ENCODE data around the gene SYT11. TPM values are rescaled to one million over a fixed set of nuclear protein-coding genes. Genes with fewer than 3 reads are reported as not detected.
A peak's percentile ranks its signal among the peaks of the same experiment; 100 is the strongest.

Gene SYT11
- total RNA-seq, 1 donor from 2014 or later, result 15.4 TPM

DNA sequence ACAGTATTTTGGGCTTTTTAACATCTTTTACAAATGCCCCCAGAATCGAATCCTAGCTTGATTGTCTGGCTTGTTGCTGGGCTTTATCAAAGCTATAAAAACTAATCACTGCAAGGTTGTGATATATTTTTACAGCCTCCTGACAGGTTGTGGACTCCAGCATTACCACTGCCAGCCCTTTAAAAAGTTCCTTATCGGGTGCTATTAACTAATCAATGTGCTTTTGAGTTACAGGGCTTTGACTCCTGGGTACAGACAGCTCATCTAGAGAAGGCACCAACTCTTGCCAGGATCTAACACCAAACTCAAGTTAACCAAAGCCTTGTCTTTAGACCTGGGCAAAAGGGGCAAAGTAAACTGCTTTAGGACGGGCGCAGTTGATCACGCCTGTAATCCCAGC lies 19.0 kb upstream of the SYT11 start:
- Mint-ChIP-seq H3K36me3 (ENCODE audit: low read depth, unreplicated experiment) (peaks cover 31% of the 10 kb centered on the region), H3K27ac (ENCODE audit: unreplicated experiment) (no peak overlapping the region), H3K4me1 (ENCODE audit: unreplicated experiment) (peaks cover 11% of the 10 kb centered on the region), H3K9me3 (ENCODE audit: unreplicated experiment) (no peaks in the 10 kb centered on the region), H3K27me3 (ENCODE audit: unreplicated experiment) (peaks cover 2% of the 10 kb centered on the region), H3K4me3 (ENCODE audit: unreplicated experiment) (no peak overlapping the region)
- TF ChIP-seq, protein P1, sequence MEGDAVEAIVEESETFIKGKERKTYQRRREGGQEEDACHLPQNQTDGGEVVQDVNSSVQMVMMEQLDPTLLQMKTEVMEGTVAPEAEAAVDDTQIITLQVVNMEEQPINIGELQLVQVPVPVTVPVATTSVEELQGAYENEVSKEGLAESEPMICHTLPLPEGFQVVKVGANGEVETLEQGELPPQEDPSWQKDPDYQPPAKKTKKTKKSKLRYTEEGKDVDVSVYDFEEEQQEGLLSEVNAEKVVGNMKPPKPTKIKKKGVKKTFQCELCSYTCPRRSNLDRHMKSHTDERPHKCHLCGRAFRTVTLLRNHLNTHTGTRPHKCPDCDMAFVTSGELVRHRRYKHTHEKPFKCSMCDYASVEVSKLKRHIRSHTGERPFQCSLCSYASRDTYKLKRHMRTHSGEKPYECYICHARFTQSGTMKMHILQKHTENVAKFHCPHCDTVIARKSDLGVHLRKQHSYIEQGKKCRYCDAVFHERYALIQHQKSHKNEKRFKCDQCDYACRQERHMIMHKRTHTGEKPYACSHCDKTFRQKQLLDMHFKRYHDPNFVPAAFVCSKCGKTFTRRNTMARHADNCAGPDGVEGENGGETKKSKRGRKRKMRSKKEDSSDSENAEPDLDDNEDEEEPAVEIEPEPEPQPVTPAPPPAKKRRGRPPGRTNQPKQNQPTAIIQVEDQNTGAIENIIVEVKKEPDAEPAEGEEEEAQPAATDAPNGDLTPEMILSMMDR (IDR thresholded peaks at IDR 0.05; ENCODE audit: unreplicated experiment), result no peak
- DNase-seq (ENCODE audit: low spot score), result no peak

DNA sequence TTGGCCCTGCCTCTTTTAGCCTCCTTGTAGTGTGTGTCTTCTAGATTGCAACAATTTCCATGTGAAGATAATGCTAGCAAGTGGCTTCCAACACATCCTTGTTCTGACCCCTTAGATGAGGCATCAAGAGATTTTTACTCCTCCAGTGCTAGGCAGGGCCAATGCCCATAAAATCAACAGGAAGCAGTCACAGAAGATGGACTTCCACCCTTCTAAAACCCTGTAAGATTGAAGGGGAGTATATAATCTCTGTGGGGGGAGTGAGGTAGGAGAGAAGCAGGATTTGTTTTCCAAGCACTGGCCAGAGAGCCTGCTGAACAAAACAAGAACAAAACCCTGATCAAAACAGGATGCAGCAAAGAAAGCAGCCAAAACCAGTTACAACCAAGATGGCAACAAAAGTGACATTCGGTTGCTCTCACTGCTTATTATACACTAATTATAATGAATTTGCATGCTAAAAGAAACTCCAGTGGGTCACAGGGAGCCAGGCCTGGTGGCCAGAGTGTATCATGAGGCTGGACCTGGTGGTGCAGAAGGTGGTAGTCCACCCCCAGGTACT lies 14.4 kb upstream of the SYT11 start:
- Mint-ChIP-seq H3K4me3 (ENCODE audit: unreplicated experiment) (peak overlapping the region; percentile 73), H3K27ac (ENCODE audit: unreplicated experiment) (peak overlapping the region; percentile 90), H3K9me3 (ENCODE audit: unreplicated experiment) (no peaks in the 10 kb centered on the region), H3K36me3 (ENCODE audit: low read depth, unreplicated experiment) (peaks cover 30% of the 10 kb centered on the region), H3K4me1 (ENCODE audit: unreplicated experiment) (peaks cover 26% of the 10 kb centered on the region), H3K27me3 (ENCODE audit: unreplicated experiment) (peaks cover 2% of the 10 kb centered on the region)
- DNase-seq (ENCODE audit: low spot score), result no peak
- TF ChIP-seq, protein P1 (IDR thresholded peaks at IDR 0.05; ENCODE audit: unreplicated experiment), result no peak

DNA sequence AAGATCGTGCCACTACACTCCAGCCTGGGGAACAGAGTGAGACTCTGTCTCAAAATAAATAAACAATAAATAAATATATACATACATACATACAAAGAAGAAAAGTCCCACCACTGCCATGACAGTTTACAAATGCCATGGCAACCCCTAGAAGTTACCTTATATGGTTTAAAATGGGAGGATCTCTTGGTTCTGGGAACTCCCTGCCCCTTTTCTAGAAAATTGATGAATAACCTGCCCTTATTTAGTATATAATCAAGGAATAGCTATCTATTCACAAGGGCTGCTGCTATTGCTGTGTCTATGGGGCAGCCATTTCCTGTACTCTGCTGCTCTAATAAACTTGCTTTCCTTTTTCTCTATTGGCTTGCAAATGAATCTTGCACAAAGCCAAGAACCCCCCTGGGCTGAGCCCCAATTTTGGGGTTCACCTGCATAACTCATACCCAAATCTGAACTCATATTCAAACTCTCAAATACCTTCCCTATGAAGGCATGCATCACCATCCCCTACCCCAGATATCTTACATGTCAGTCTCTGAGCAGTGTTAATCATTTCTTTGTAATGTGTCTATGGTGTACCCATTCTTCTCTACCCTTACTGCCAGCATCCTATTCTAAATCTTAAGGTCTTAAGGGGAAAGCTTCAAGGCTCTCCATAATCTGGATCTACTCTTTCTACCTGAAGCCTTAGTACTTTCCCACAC lies 11.4 kb upstream of the SYT11 start:
- TF ChIP-seq, protein P1 (IDR thresholded peaks at IDR 0.05; ENCODE audit: unreplicated experiment), result no peak
- peaks cover 33% of the 10 kb centered on the region for H3K4me1 Mint-ChIP-seq (ENCODE audit: unreplicated experiment)
- H3K9me3 Mint-ChIP-seq (ENCODE audit: unreplicated experiment), result no peaks in the 10 kb centered on the region
- H3K4me3 Mint-ChIP-seq (ENCODE audit: unreplicated experiment), result peak overlapping the region; percentile 62
- H3K27ac Mint-ChIP-seq (ENCODE audit: unreplicated experiment), result peak overlapping the region; percentile 4
- DNase-seq (ENCODE audit: low spot score), result no peak
- peaks cover 2% of the 10 kb centered on the region for H3K27me3 Mint-ChIP-seq (ENCODE audit: unreplicated experiment)
- peaks cover 42% of the 10 kb centered on the region for H3K36me3 Mint-ChIP-seq (ENCODE audit: low read depth, unreplicated experiment)

DNA sequence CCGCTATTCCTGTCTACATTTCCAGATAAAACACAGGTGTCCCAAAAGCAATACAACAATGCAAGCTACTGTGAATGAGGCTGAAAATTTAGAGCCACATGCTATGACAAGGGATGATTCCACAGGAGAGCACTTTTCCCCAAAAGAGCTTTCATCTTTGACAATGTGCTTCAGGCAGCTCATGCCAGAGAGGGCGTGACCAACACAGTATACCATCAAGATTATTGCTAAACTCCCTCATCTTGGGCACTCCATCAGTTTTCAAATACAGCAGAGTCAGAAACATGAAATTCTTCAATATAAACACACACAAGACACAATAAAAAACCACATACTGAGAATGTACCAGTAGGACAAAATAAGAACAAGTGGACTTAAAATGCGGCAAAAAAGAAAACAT lies 9.0 kb upstream of the SYT11 start:
- H3K27ac Mint-ChIP-seq (ENCODE audit: unreplicated experiment), result no peak overlapping the region
- H3K36me3 Mint-ChIP-seq (ENCODE audit: low read depth, unreplicated experiment), result peaks cover 43% of the 10 kb centered on the region
- no peak for DNase-seq (ENCODE audit: low spot score)
- H3K4me3 Mint-ChIP-seq (ENCODE audit: unreplicated experiment), result no peak overlapping the region
- no peaks in the 10 kb centered on the region for H3K9me3 Mint-ChIP-seq (ENCODE audit: unreplicated experiment)
- H3K4me1 Mint-ChIP-seq (ENCODE audit: unreplicated experiment), result peaks cover 24% of the 10 kb centered on the region
- TF ChIP-seq, protein P1 (IDR thresholded peaks at IDR 0.05; ENCODE audit: unreplicated experiment), result no peak
- H3K27me3 Mint-ChIP-seq (ENCODE audit: unreplicated experiment), result no peaks in the 10 kb centered on the region

Data from endothelial cell (in vitro differentiated cells).